Memory B cell (primary cell): ENCODE results near the gene EXOC3.
A peak's percentile ranks its signal among the peaks of the same experiment; 100 is the strongest.
"Not testable (repeated sequence)": the region's sequence is repeated elsewhere in the genome, so short reads cannot be mapped to it uniquely, and the experiment has no call there.

Experiments used
- ATAC-seq: fragments of 150-1000 bp; cut with Tn5 transposase; 2 replicates; pipeline ENCODE4 v1.10.0; 2021; ENCODE audit warnings: low read depth, mild to moderate bottlenecking, moderate library complexity
- DNase-seq, 2 donors: peaks; one replicate each; pipeline ENCODE4 v3.0.0; 2022; ENCODE audit warnings: low spot score in 2 of 2
- H3K27ac Mint-ChIP-seq: one replicate; pipeline ENCODE4 v1.8.0; 2022; ENCODE audit warnings: mild to moderate bottlenecking, moderate library complexity, mixed read lengths
- H3K27me3 Mint-ChIP-seq: one replicate; pipeline ENCODE4 v1.8.0; 2022; ENCODE audit warnings: mixed read lengths
- H3K36me3 Mint-ChIP-seq: one replicate; pipeline ENCODE4 v1.8.0; 2022; ENCODE audit warnings: mild to moderate bottlenecking, mixed read lengths
- H3K4me1 Mint-ChIP-seq: one replicate; pipeline ENCODE4 v1.8.0; 2022; ENCODE audit warnings: mixed read lengths
- H3K4me3 Mint-ChIP-seq: one replicate; pipeline ENCODE4 v1.8.0; 2022; ENCODE audit warnings: mild to moderate bottlenecking, moderate library complexity, mixed read lengths
- H3K9me3 Mint-ChIP-seq: one replicate; pipeline ENCODE4 v1.8.0; 2022; ENCODE audit warnings: mixed read lengths

EXOC3 gene

GRCh38 chr5:402219-402614, 40.8 kb upstream of the EXOC3 start:
- H3K9me3 Mint-ChIP-seq, H3K4me3 Mint-ChIP-seq, H3K36me3 Mint-ChIP-seq, ATAC-seq, DNase-seq, H3K27ac Mint-ChIP-seq, H3K27me3 Mint-ChIP-seq: not testable (repeated sequence)
- peaks cover 31% of the 10 kb centered on the region for H3K4me1 Mint-ChIP-seq

- ATAC-seq (peak; percentile 79), DNase-seq (peak in 1 of 2 donors; percentile 45)
- H3K27ac Mint-ChIP-seq = peak overlapping the region; percentile 43
- H3K4me1 Mint-ChIP-seq = peaks cover 31% of the 10 kb centered on the region
- peak overlapping the region; percentile 78 for H3K4me3 Mint-ChIP-seq
- peaks cover 10% of the 10 kb centered on the region for H3K27me3 Mint-ChIP-seq
- peaks cover 1% of the 10 kb centered on the region for H3K9me3 Mint-ChIP-seq
- peaks cover 1% of the 10 kb centered on the region for H3K36me3 Mint-ChIP-seq
Measured at GRCh38 chr5:402615-403359, 40.2 kb upstream of the EXOC3 start.

GRCh38 chr5:403995-404394, 39.0 kb upstream of the EXOC3 start:
- H3K4me1 Mint-ChIP-seq = peaks cover 31% of the 10 kb centered on the region
- DNase-seq = no peak

GRCh38 chr5:404666-405241, 38.2 kb upstream of the EXOC3 start:
- Mint-ChIP-seq H3K4me1 (peaks cover 28% of the 10 kb centered on the region), H3K36me3 (peaks cover 1% of the 10 kb centered on the region), H3K4me3 (no peak overlapping the region), H3K27me3 (peaks cover 10% of the 10 kb centered on the region), H3K27ac (no peak overlapping the region), H3K9me3 (peaks cover 1% of the 10 kb centered on the region)
- ATAC-seq (no peak), DNase-seq (no peak)

More at GRCh38 chr5:403995-404394, 39.0 kb upstream of the EXOC3 start:
- ATAC-seq = no peak
- Mint-ChIP-seq H3K9me3 (peaks cover 1% of the 10 kb centered on the region), H3K27me3 (peaks cover 10% of the 10 kb centered on the region), H3K27ac (no peak overlapping the region), H3K4me3 (peak overlapping the region; percentile 2), H3K36me3 (peaks cover 1% of the 10 kb centered on the region)

GRCh38 chr5:405421-405820, 37.6 kb upstream of the EXOC3 start:
- DNase-seq = no peak
- ATAC-seq = no peak
- no peak overlapping the region for H3K27ac Mint-ChIP-seq
- peaks cover 1% of the 10 kb centered on the region for H3K36me3 Mint-ChIP-seq
- peaks cover 11% of the 10 kb centered on the region for H3K27me3 Mint-ChIP-seq
- no peak overlapping the region for H3K4me3 Mint-ChIP-seq
- H3K4me1 Mint-ChIP-seq = peaks cover 23% of the 10 kb centered on the region
- peaks cover 1% of the 10 kb centered on the region for H3K9me3 Mint-ChIP-seq

- peaks cover 12% of the 10 kb centered on the region for H3K27me3 Mint-ChIP-seq
- H3K4me3 Mint-ChIP-seq = no peak overlapping the region
- no peak for ATAC-seq
- H3K9me3 Mint-ChIP-seq = peaks cover 1% of the 10 kb centered on the region
- no peak overlapping the region for H3K27ac Mint-ChIP-seq
- H3K36me3 Mint-ChIP-seq = peaks cover 1% of the 10 kb centered on the region
- DNase-seq = no peak
- peaks cover 22% of the 10 kb centered on the region for H3K4me1 Mint-ChIP-seq
Measured at GRCh38 chr5:406041-406440, 36.9 kb upstream of the EXOC3 start.

- Mint-ChIP-seq H3K36me3 (peaks cover 1% of the 10 kb centered on the region), H3K4me3 (no peak overlapping the region), H3K27ac (no peak overlapping the region), H3K4me1 (peaks cover 14% of the 10 kb centered on the region), H3K9me3 (peaks cover 1% of the 10 kb centered on the region), H3K27me3 (peaks cover 14% of the 10 kb centered on the region)
- no peak for DNase-seq
- no peak for ATAC-seq
Measured at GRCh38 chr5:407051-407450, 35.9 kb upstream of the EXOC3 start.

GRCh38 chr5:407801-408268, 35.1 kb upstream of the EXOC3 start:
- H3K9me3 Mint-ChIP-seq = peaks cover 1% of the 10 kb centered on the region
- peaks cover 16% of the 10 kb centered on the region for H3K27me3 Mint-ChIP-seq
- H3K36me3 Mint-ChIP-seq = peaks cover 1% of the 10 kb centered on the region
- no peak for ATAC-seq
- no peak overlapping the region for H3K4me3 Mint-ChIP-seq
- DNase-seq = no peak
- H3K27ac Mint-ChIP-seq = no peak overlapping the region
- peaks cover 10% of the 10 kb centered on the region for H3K4me1 Mint-ChIP-seq

GRCh38 chr5:410911-411517, 32.0 kb upstream of the EXOC3 start:
- no peak overlapping the region for H3K4me3 Mint-ChIP-seq
- DNase-seq (no peak), ATAC-seq (no peak)
- H3K27me3 Mint-ChIP-seq = peaks cover 9% of the 10 kb centered on the region
- no peak overlapping the region for H3K27ac Mint-ChIP-seq
- H3K36me3 Mint-ChIP-seq = no peaks in the 10 kb centered on the region
- no peaks in the 10 kb centered on the region for H3K9me3 Mint-ChIP-seq
- H3K4me1 Mint-ChIP-seq = no peaks in the 10 kb centered on the region

GRCh38 chr5:411728-412127, 31.2 kb upstream of the EXOC3 start:
- H3K4me1 Mint-ChIP-seq = no peaks in the 10 kb centered on the region
- no peak overlapping the region for H3K4me3 Mint-ChIP-seq
- peaks cover 9% of the 10 kb centered on the region for H3K27me3 Mint-ChIP-seq
- DNase-seq (no peak), ATAC-seq (no peak)
- H3K36me3 Mint-ChIP-seq = no peaks in the 10 kb centered on the region
- H3K27ac Mint-ChIP-seq = no peak overlapping the region
- no peaks in the 10 kb centered on the region for H3K9me3 Mint-ChIP-seq

GRCh38 chr5:414991-415927, 27.7 kb upstream of the EXOC3 start:
- ATAC-seq, H3K36me3 Mint-ChIP-seq, H3K9me3 Mint-ChIP-seq, H3K4me3 Mint-ChIP-seq, H3K4me1 Mint-ChIP-seq, DNase-seq, H3K27ac Mint-ChIP-seq, H3K27me3 Mint-ChIP-seq: not testable (repeated sequence)

- H3K4me1 Mint-ChIP-seq = no peaks in the 10 kb centered on the region
- H3K4me3 Mint-ChIP-seq = no peak overlapping the region
- H3K27ac Mint-ChIP-seq = no peak overlapping the region
Measured at GRCh38 chr5:415928-416635, 26.9 kb upstream of the EXOC3 start.

GRCh38 chr5:416636-416960, 26.4 kb upstream of the EXOC3 start:
- no peaks in the 10 kb centered on the region for H3K4me1 Mint-ChIP-seq
- no peaks in the 10 kb centered on the region for H3K9me3 Mint-ChIP-seq
- peaks cover 5% of the 10 kb centered on the region for H3K27me3 Mint-ChIP-seq
- DNase-seq (no peak), ATAC-seq (no peak)
- H3K27ac Mint-ChIP-seq = no peak overlapping the region
- no peaks in the 10 kb centered on the region for H3K36me3 Mint-ChIP-seq
- no peak overlapping the region for H3K4me3 Mint-ChIP-seq

More at GRCh38 chr5:415928-416635, 26.9 kb upstream of the EXOC3 start:
- DNase-seq (no peak), ATAC-seq (no peak)
- no peaks in the 10 kb centered on the region for H3K9me3 Mint-ChIP-seq
- peaks cover 7% of the 10 kb centered on the region for H3K27me3 Mint-ChIP-seq
- no peaks in the 10 kb centered on the region for H3K36me3 Mint-ChIP-seq
